ENCODE results near the gene HSD17B12. TPM values are rescaled to one million over a fixed set of nuclear protein-coding genes. Genes with fewer than 3 reads are reported as not detected.

The HSD17B12 gene
- total and polyA plus RNA-seq, 11 donors: 40.5 to 114 (median 70.0) TPM

- WGBS, 4 donors: 54 to 61% (median 60%) methylated on average over 4 of the region's 4 CpGs
- no peak overlapping the region for H3K4me3 ChIP-seq
- TF ChIP-seq, protein P1, sequence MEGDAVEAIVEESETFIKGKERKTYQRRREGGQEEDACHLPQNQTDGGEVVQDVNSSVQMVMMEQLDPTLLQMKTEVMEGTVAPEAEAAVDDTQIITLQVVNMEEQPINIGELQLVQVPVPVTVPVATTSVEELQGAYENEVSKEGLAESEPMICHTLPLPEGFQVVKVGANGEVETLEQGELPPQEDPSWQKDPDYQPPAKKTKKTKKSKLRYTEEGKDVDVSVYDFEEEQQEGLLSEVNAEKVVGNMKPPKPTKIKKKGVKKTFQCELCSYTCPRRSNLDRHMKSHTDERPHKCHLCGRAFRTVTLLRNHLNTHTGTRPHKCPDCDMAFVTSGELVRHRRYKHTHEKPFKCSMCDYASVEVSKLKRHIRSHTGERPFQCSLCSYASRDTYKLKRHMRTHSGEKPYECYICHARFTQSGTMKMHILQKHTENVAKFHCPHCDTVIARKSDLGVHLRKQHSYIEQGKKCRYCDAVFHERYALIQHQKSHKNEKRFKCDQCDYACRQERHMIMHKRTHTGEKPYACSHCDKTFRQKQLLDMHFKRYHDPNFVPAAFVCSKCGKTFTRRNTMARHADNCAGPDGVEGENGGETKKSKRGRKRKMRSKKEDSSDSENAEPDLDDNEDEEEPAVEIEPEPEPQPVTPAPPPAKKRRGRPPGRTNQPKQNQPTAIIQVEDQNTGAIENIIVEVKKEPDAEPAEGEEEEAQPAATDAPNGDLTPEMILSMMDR (IDR thresholded peaks at IDR 0.05): peak in 1 of 12 donors; percentile 17
- no peak for TF ChIP-seq POLR2A (IDR thresholded peaks at IDR 0.05)
Observed at GRCh38 chr11:43735961-43736360, 55.4 kb downstream of the HSD17B12 start.

DNA sequence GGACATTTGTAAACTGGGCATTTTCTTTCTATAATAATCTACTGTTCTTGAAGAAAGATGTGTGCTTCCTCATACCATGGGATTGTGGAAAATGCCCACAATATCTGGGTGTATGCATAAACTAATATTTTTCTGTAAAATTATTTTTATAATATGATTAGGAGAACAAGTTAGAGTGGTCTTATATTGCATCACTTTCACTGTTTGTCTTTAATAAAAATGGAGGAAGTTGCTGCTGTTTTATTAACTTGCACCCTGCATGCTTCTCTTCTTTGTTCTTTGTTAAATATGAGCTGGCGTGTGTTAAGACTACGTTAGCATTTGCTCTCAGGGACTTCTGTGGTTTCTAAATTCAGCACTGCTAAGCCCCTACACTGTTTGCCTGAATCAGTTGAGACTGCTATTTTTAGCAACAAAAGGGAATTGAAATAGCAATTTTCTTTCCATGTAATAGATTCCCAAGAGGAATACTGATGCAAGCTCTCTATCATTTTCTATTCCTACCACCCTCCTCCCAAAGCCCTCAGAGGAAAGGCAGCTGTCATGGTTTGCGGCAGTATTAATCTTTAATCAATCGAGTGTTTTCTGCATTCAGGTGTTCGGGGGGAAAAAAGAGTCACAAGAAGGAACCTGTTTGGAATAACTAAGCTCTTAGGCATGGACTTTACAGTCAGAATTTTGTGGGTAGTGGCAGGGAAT lies 56.1 kb downstream of the HSD17B12 start:
- TF ChIP-seq, protein P1 (IDR thresholded peaks at IDR 0.05): no peak
- no peak for TF ChIP-seq POLR2A (IDR thresholded peaks at IDR 0.05)
- Histone ChIP-seq H3K27me3 (no peaks in the 10 kb centered on the region), H3K36me3 (peaks cover 0 to 9% (median 0%) of the 10 kb centered on the region in 9 donors), H3K9me3 (no peaks in the 10 kb centered on the region), H3K4me3 (peak overlapping the region in 7 of 12 donors; percentile 8 to 34 (median 21)), H3K27ac (peak overlapping the region; percentile 35 to 92 (median 77)), H3K4me1 (peaks cover 6 to 53% (median 38%) of the 10 kb centered on the region in 12 donors)
- 24 to 29% (median 25%) methylated on average over 5 of the region's 5 CpGs for WGBS, 4 donors
- DNase-seq (no peak), ATAC-seq (peak; percentile 59 to 72 (median 70))
- intact Hi-C loops (cut with DNase I): loop anchor here in 3 of 10 donors (10.0 kb wide), 2 partner anchors 52 to 58 kb away; partner anchors contain the start of gene HSD17B12 (in 2 of the 3)

More at GRCh38 chr11:43735961-43736360, 55.4 kb downstream of the HSD17B12 start:
- Histone ChIP-seq H3K27ac (peak overlapping the region in 10 of 12 donors; percentile 35 to 92 (median 80)), H3K36me3 (peaks cover 0 to 9% (median 0%) of the 10 kb centered on the region in 9 donors), H3K27me3 (no peaks in the 10 kb centered on the region), H3K9me3 (no peaks in the 10 kb centered on the region), H3K4me1 (peaks cover 6 to 53% (median 38%) of the 10 kb centered on the region in 12 donors)
- no peak for ATAC-seq
- DNase-seq: no peak
- intact Hi-C loops (cut with DNase I): loop anchor here in 3 of 10 donors (10.0 kb wide), 2 partner anchors 51 to 59 kb away; partner anchors contain the start of gene HSD17B12 (in 2 of the 3)

DNA sequence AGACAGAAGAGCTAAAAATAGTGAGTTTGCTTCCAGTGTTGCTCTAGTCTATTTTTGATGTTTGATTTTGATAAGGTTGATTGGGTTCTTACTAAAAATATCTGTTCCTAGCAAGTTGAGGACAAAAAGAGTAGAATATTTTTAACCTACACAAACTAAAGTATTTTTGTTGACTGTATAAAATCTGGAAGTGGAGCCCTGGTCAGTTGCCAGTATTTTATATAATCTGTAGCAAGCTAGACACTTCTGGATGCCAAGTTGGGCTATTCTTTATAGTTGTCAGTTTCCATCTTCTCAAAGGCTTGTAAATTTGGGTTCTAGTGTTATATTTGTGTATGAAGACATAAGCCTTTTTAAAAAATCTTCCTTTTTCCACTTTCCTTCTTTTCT lies 56.7 kb downstream of the HSD17B12 start:
- TF ChIP-seq POLR2A (IDR thresholded peaks at IDR 0.05): no peak
- Histone ChIP-seq H3K27me3 (no peaks in the 10 kb centered on the region), H3K9me3 (no peaks in the 10 kb centered on the region), H3K27ac (peak overlapping the region; percentile 35 to 92 (median 77)), H3K4me1 (peaks cover 6 to 53% (median 38%) of the 10 kb centered on the region in 12 donors), H3K36me3 (peaks cover 0 to 9% (median 0%) of the 10 kb centered on the region in 9 donors), H3K4me3 (peak overlapping the region in 7 of 12 donors; percentile 8 to 34 (median 21))
- DNase-seq (no peak), ATAC-seq (peak in 2 of 4 donors; percentile 18 to 21)
- intact Hi-C loops (cut with DNase I): loop anchor here in 3 of 10 donors (10.0 kb wide), 2 partner anchors 52 to 58 kb away; partner anchors contain the start of gene HSD17B12 (in 2 of the 3)

DNA sequence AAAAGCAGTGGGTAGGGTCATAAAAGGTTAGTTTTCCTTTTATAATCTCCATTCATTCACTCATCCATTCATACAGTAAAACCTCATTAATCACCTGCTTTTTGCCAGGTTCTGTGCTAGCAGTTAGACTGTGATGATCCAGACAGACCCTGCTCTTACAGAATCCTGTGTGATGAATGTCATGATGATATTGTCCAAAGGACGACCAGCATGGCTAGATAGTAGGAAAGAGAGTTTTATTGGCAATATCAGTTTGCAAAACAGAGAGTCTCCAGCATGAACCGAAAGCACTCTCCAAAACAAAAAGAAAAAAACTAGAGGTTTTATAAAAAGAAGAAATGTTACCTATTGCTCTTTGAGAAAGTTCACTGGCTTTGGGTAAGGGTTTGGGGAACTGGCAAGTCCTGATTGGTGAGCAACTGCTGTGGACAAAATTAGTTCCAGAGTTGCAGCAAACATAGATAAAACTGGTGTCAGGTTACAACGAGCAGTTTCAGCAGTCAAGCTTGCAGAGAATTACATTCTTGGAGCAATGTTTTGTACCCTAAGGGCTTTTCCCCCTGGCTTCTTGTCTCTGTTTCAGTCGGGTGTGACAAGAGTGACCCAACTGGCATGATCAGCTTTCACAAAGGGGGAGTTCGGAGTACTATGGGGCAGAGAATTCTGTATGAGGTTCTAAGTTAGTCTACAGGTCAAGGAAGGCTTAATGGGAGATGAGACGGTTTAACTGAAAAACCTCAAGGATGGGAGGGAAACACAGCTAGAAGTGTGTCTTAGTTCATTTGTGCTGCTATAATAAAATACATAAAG lies 58.3 kb downstream of the HSD17B12 start:
- peak overlapping the region in 4 of 12 donors; percentile 5 to 37 (median 28) for H3K4me3 ChIP-seq
- peaks cover 0 to 4% (median 0%) of the 10 kb centered on the region in 12 donors for H3K9me3 ChIP-seq
- 33 to 43% (median 35%) methylated on average over 6 of the region's 6 CpGs for WGBS, 4 donors
- peaks cover 6 to 53% (median 38%) of the 10 kb centered on the region in 12 donors for H3K4me1 ChIP-seq
- H3K36me3 ChIP-seq: peaks cover 0 to 16% (median 0%) of the 10 kb centered on the region in 9 donors
- TF ChIP-seq, protein P1 (IDR thresholded peaks at IDR 0.05): no peak
- no peak for TF ChIP-seq POLR2A (IDR thresholded peaks at IDR 0.05)
- DNase-seq: peak in 3 of 5 donors; percentile 26 to 36 (median 35)
- intact Hi-C loops (cut with DNase I): loop anchor here in 3 of 10 donors (10.0 kb wide), 2 partner anchors 54 to 56 kb away; partner anchors contain the start of gene HSD17B12 (in 2 of the 3)
- H3K27me3 ChIP-seq: no peaks in the 10 kb centered on the region
- H3K27ac ChIP-seq: peak overlapping the region; percentile 48 to 92 (median 77)
- ATAC-seq: peak; percentile 77 to 89 (median 86)
